Mucosa of rectum (tissue), 2 donors: ENCODE results near the gene CES3.
A peak's percentile ranks its signal among the peaks of the same experiment; 100 is the strongest.
"Not testable (repeated sequence)": the region's sequence is repeated elsewhere in the genome, so short reads cannot be mapped to it uniquely, and the experiment has no call there.

Source experiments
- H3K27ac ChIP-seq, 2 donors: one replicate each; pipeline ENCODE4 v1.7.0; 2013; ENCODE audit warnings: inconsistent platforms in 2 of 2, low read depth in 2 of 2, low read length in 2 of 2
- H3K27me3 ChIP-seq, 2 donors: one replicate each; pipeline ENCODE4 v1.7.0; 2013; ENCODE audit warnings: low read length in 2 of 2; ENCODE audit not compliant: control insufficient read depth in 2 of 2, insufficient read depth in 2 of 2
- H3K36me3 ChIP-seq, 2 donors: one replicate each; pipeline ENCODE4 v1.7.0; 2013; ENCODE audit warnings: low read length in 2 of 2; ENCODE audit not compliant: control insufficient read depth in 2 of 2, insufficient read depth in 2 of 2
- H3K4me1 ChIP-seq, 2 donors: one replicate each; pipeline ENCODE4 v1.7.0; 2013; ENCODE audit warnings: low read length in 2 of 2, mild to moderate bottlenecking in 1 of 2; ENCODE audit not compliant: control insufficient read depth in 2 of 2, insufficient read depth in 2 of 2
- H3K4me3 ChIP-seq, 2 donors: one replicate each; pipeline ENCODE4 v1.7.0; 2013; ENCODE audit warnings: low read length in 2 of 2
- H3K9ac ChIP-seq, 2 donors: one replicate each; pipeline ENCODE4 v1.7.0; 2013; ENCODE audit warnings: low read length in 2 of 2, low read depth in 1 of 2, mild to moderate bottlenecking in 1 of 2
- H3K9me3 ChIP-seq, 2 donors: one replicate each; pipeline ENCODE4 v1.7.0; 2013; ENCODE audit warnings: low read length in 2 of 2; ENCODE audit not compliant: control insufficient read depth in 2 of 2
- donor health status: healthy.
- donor health status: Normal muscosa, but diverticular disease.

CES3 gene

GRCh38 chr16:66950971-66951790, 9.9 kb upstream of the CES3 start:
- Histone ChIP-seq H3K36me3 (no peaks in the 10 kb centered on the region), H3K4me3 (no peak overlapping the region), H3K27ac (no peak overlapping the region), H3K9ac (peak overlapping the region in 1 of 2 donors; percentile 6), H3K4me1 (peaks cover 17 to 43% of the 10 kb centered on the region in 2 donors), H3K9me3 (no peaks in the 10 kb centered on the region), H3K27me3 (no peaks in the 10 kb centered on the region)

- Histone ChIP-seq H3K36me3 (no peaks in the 10 kb centered on the region), H3K27ac (peak overlapping the region; percentile 81 to 83), H3K9ac (peak overlapping the region in 1 of 2 donors; percentile 65), H3K9me3 (no peaks in the 10 kb centered on the region), H3K4me3 (no peak overlapping the region), H3K4me1 (peaks cover 21 to 47% of the 10 kb centered on the region in 2 donors), H3K27me3 (no peaks in the 10 kb centered on the region)
Measured at GRCh38 chr16:66952430-66953110, 8.5 kb upstream of the CES3 start.

- peak overlapping the region; percentile 48 to 65 for H3K9ac ChIP-seq
- no peaks in the 10 kb centered on the region for H3K36me3 ChIP-seq
- peak overlapping the region; percentile 81 to 83 for H3K27ac ChIP-seq
- H3K4me3 ChIP-seq: peak overlapping the region; percentile 22 to 31
- peaks cover 17 to 39% of the 10 kb centered on the region in 2 donors for H3K4me1 ChIP-seq
- no peaks in the 10 kb centered on the region for H3K9me3 ChIP-seq
- H3K27me3 ChIP-seq: no peaks in the 10 kb centered on the region
Measured at GRCh38 chr16:66953462-66954096, 7.5 kb upstream of the CES3 start.

GRCh38 chr16:66954097-66954659, 6.9 kb upstream of the CES3 start:
- Histone ChIP-seq H3K9me3 (no peaks in the 10 kb centered on the region), H3K9ac (peak overlapping the region; percentile 48 to 65), H3K27me3 (no peaks in the 10 kb centered on the region), H3K4me3 (peak overlapping the region in 1 of 2 donors; percentile 29), H3K36me3 (no peaks in the 10 kb centered on the region), H3K27ac (peak overlapping the region; percentile 81 to 83), H3K4me1 (peaks cover 16 to 37% of the 10 kb centered on the region in 2 donors)

- H3K27me3 ChIP-seq, H3K36me3 ChIP-seq, H3K9me3 ChIP-seq, H3K4me3 ChIP-seq: not testable (repeated sequence)
- Histone ChIP-seq H3K4me1 (peaks cover 22 to 44% of the 10 kb centered on the region in 2 donors), H3K9ac (peak overlapping the region in 1 of 2 donors; percentile 39), H3K27ac (peak overlapping the region; percentile 58 to 80)
Measured at GRCh38 chr16:66955363-66956153, 5.5 kb upstream of the CES3 start.

- peaks cover 26 to 48% of the 10 kb centered on the region in 2 donors for H3K4me1 ChIP-seq
- peak overlapping the region; percentile 58 to 80 for H3K27ac ChIP-seq
- not testable (repeated sequence) for H3K4me3 ChIP-seq, H3K36me3 ChIP-seq, H3K27me3 ChIP-seq, H3K9ac ChIP-seq, H3K9me3 ChIP-seq
Measured at GRCh38 chr16:66956154-66956457, 5.0 kb upstream of the CES3 start.

- no peaks in the 10 kb centered on the region for H3K9me3 ChIP-seq
- H3K27me3 ChIP-seq: no peaks in the 10 kb centered on the region
- no peak overlapping the region for H3K9ac ChIP-seq
- peaks cover 2 to 11% of the 10 kb centered on the region in 2 donors for H3K36me3 ChIP-seq
- peak overlapping the region; percentile 63 to 68 for H3K27ac ChIP-seq
- peaks cover 28 to 51% of the 10 kb centered on the region in 2 donors for H3K4me1 ChIP-seq
- H3K4me3 ChIP-seq: no peak overlapping the region
Measured at GRCh38 chr16:66958857-66959703, 2.0 kb upstream of the CES3 start.

- Histone ChIP-seq H3K9ac (no peak overlapping the region), H3K36me3 (peaks cover 9 to 17% of the 10 kb centered on the region in 2 donors), H3K4me3 (no peak overlapping the region), H3K9me3 (no peaks in the 10 kb centered on the region), H3K27ac (peak overlapping the region; percentile 63 to 68), H3K27me3 (no peaks in the 10 kb centered on the region), H3K4me1 (peaks cover 26 to 49% of the 10 kb centered on the region in 2 donors)
Measured at GRCh38 chr16:66959704-66960161, 1.3 kb upstream of the CES3 start.

GRCh38 chr16:66960270-66960669, 796 bp upstream of the CES3 start:
- H3K27ac ChIP-seq: peak overlapping the region; percentile 63 to 90
- no peaks in the 10 kb centered on the region for H3K9me3 ChIP-seq
- H3K27me3 ChIP-seq: no peaks in the 10 kb centered on the region
- peaks cover 26 to 44% of the 10 kb centered on the region in 2 donors for H3K4me1 ChIP-seq
- H3K9ac ChIP-seq: no peak overlapping the region
- H3K4me3 ChIP-seq: no peak overlapping the region
- peaks cover 14 to 22% of the 10 kb centered on the region in 2 donors for H3K36me3 ChIP-seq
